Neural progenitor cell (in vitro differentiated cells): ENCODE results near the gene HBA1. TPM values are rescaled to one million over a fixed set of nuclear protein-coding genes. Genes with fewer than 3 reads are reported as not detected.
"Not testable (repeated sequence)": the region's sequence is repeated elsewhere in the genome, so short reads cannot be mapped to it uniquely, and the experiment has no call there.

ENCODE experiments used
- DNase-seq: peaks from one replicate; pipeline ENCODE4 v3.0.0-alpha.2; 2016; ENCODE audit warnings: low spot score
- H2AFZ ChIP-seq: fragments of 200-600 bp; sonication (generic); replicated peaks from 2 replicates; pipeline ENCODE4 v1.6.1; 2016; ENCODE audit warnings: antibody characterized with exemption
- H3F3A ChIP-seq: fragments of 200-600 bp; sonication (generic); 2 replicates; pipeline ENCODE4 v1.6.1; 2016; ENCODE audit warnings: antibody characterized with exemption, low read depth
- H3K27ac ChIP-seq: fragments of 200-600 bp; sonication (generic); 2 replicates; pipeline ENCODE4 v1.5.1; 2016; ENCODE audit warnings: mild to moderate bottlenecking
- H3K27me3 ChIP-seq: fragments of 200-600 bp; sonication (generic); 2 replicates; pipeline ENCODE4 v1.6.1; 2016; ENCODE audit warnings: mild to moderate bottlenecking, moderate library complexity
- H3K36me3 ChIP-seq: fragments of 200-600 bp; sonication (generic); 2 replicates; pipeline ENCODE4 v1.5.1; 2016
- H3K4me1 ChIP-seq: fragments of 200-600 bp; sonication (generic); 2 replicates; pipeline ENCODE4 v1.6.1; 2016; ENCODE audit warnings: mixed run types
- H3K4me2 ChIP-seq: fragments of 200-600 bp; sonication (generic); 2 replicates; pipeline ENCODE4 v1.6.1; 2016
- H3K4me3 ChIP-seq: fragments of 200-600 bp; sonication (generic); 2 replicates; pipeline ENCODE4 v1.5.1; 2016
- H3K79me2 ChIP-seq: fragments of 200-600 bp; sonication (generic); 2 replicates; pipeline ENCODE4 v1.6.1; 2016; ENCODE audit warnings: low read depth
- H3K9ac ChIP-seq: fragments of 200-600 bp; sonication (generic); 2 replicates; pipeline ENCODE4 v1.6.1; 2016
- H3K9me3 ChIP-seq: fragments of 200-600 bp; sonication (generic); 2 replicates; pipeline ENCODE4 v1.5.1; 2016; ENCODE audit warnings: low read depth
- H4K20me1 ChIP-seq: fragments of 200-600 bp; sonication (generic); 2 replicates; pipeline ENCODE4 v1.6.1; 2016; ENCODE audit warnings: low read depth
- H3K27ac Mint-ChIP-seq: 3 replicates; pipeline ENCODE4 v1.8.0; 2021; ENCODE audit warnings: mixed read lengths
- H3K27me3 Mint-ChIP-seq: 2 replicates; pipeline ENCODE4 v1.8.0; 2022; ENCODE audit warnings: low read depth, mild to moderate bottlenecking, inconsistent platforms, moderate library complexity, mixed read lengths; ENCODE audit not compliant: insufficient read depth
- H3K36me3 Mint-ChIP-seq: 3 replicates; pipeline ENCODE4 v1.8.0; 2021; ENCODE audit warnings: mixed read lengths
- H3K4me1 Mint-ChIP-seq: 3 replicates; pipeline ENCODE4 v1.8.0; 2021; ENCODE audit warnings: mixed read lengths
- H3K4me3 Mint-ChIP-seq: 3 replicates; pipeline ENCODE4 v1.8.0; 2021; ENCODE audit warnings: mild to moderate bottlenecking, moderate library complexity, mixed read lengths
- H3K9me3 Mint-ChIP-seq: 3 replicates; pipeline ENCODE4 v1.8.0; 2020; ENCODE audit warnings: mixed read lengths
- CTCF ChIP-seq: fragments of 200-600 bp; sonication (generic); IDR thresholded peaks from 2 replicates; pipeline ENCODE4 v1.5.1; 2017; ENCODE audit warnings: antibody characterized with exemption, mild to moderate bottlenecking
- EZH2 ChIP-seq: fragments of 200-600 bp; sonication (generic); IDR thresholded peaks from 2 replicates; pipeline ENCODE4 v1.6.1; 2017; ENCODE audit warnings: antibody characterized with exemption, mild to moderate bottlenecking, moderate library complexity
- EZH2phosphoT487 ChIP-seq: fragments of 200-600 bp; sonication (generic); IDR thresholded peaks from 2 replicates; pipeline ENCODE4 v1.6.1; 2017; ENCODE audit warnings: antibody characterized with exemption
- total RNA-seq: library from RNA; depleted of rRNA; stranded (reverse); fragments of >200 nt; gene quantifications from 2 replicates; pipeline ENCODE4 v1.2.3, GENCODE V29; 2015; ENCODE audit warnings: low replicate concordance

Gene HBA1
- total RNA-seq, 1 donor from 2014 or later, result not detected

- TF ChIP-seq EZH2phosphoT487 (no peak), CTCF (no peak), EZH2 (no peak)
- peaks cover 37% of the 10 kb centered on the region for H3K36me3 Mint-ChIP-seq
Observed at GRCh38 chr16:193441-193840, 17.0 kb downstream of the HBA1 start.

GRCh38 chr16:194516-194915 lies 18.0 kb downstream of the HBA1 start:
- H3K4me1 Mint-ChIP-seq, result no peaks in the 10 kb centered on the region
- H3K36me3 Mint-ChIP-seq, result peaks cover 33% of the 10 kb centered on the region
- DNase-seq, result no peak
- H3K27ac ChIP-seq, result no peak overlapping the region
- H3K27me3 ChIP-seq, result no peaks in the 10 kb centered on the region
- TF ChIP-seq EZH2phosphoT487 (no peak), EZH2 (no peak)
- H3K27ac Mint-ChIP-seq, result no peak overlapping the region
- no peak overlapping the region for H2AFZ ChIP-seq
- H3K9me3 ChIP-seq, result no peaks in the 10 kb centered on the region
- no peak overlapping the region for H3K4me3 ChIP-seq
- peaks cover 3% of the 10 kb centered on the region for H3K27me3 Mint-ChIP-seq
- H3F3A ChIP-seq, result no peaks in the 10 kb centered on the region
- peaks cover 36% of the 10 kb centered on the region for H4K20me1 ChIP-seq
- no peak overlapping the region for H3K4me2 ChIP-seq
- H3K79me2 ChIP-seq, result no peaks in the 10 kb centered on the region
- no peaks in the 10 kb centered on the region for H3K9me3 Mint-ChIP-seq
- H3K36me3 ChIP-seq, result peaks cover 10% of the 10 kb centered on the region
- H3K4me3 Mint-ChIP-seq, result no peak overlapping the region
- no peaks in the 10 kb centered on the region for H3K4me1 ChIP-seq
- no peak overlapping the region for H3K9ac ChIP-seq

More at GRCh38 chr16:193441-193840, 17.0 kb downstream of the HBA1 start:
- H3K27ac ChIP-seq, result no peak overlapping the region
- H3K9me3 Mint-ChIP-seq, result no peaks in the 10 kb centered on the region
- no peak overlapping the region for H3K4me3 ChIP-seq
- H3F3A ChIP-seq, result peaks cover under 1% of the 10 kb centered on the region
- DNase-seq, result no peak
- peaks cover 3% of the 10 kb centered on the region for H3K27me3 Mint-ChIP-seq
- H2AFZ ChIP-seq, result no peak overlapping the region
- H3K79me2 ChIP-seq, result no peaks in the 10 kb centered on the region
- H3K9me3 ChIP-seq, result no peaks in the 10 kb centered on the region
- peaks cover 3% of the 10 kb centered on the region for H3K36me3 ChIP-seq
- H3K4me3 Mint-ChIP-seq, result no peak overlapping the region
- H3K27ac Mint-ChIP-seq, result no peak overlapping the region
- H4K20me1 ChIP-seq, result peaks cover 34% of the 10 kb centered on the region
- H3K4me1 ChIP-seq, result no peaks in the 10 kb centered on the region
- no peaks in the 10 kb centered on the region for H3K4me1 Mint-ChIP-seq
- no peaks in the 10 kb centered on the region for H3K27me3 ChIP-seq
- H3K9ac ChIP-seq, result no peak overlapping the region
- H3K4me2 ChIP-seq, result no peak overlapping the region

GRCh38 chr16:200388-200787 lies 23.9 kb downstream of the HBA1 start:
- no peaks in the 10 kb centered on the region for H3K4me1 Mint-ChIP-seq
- Histone ChIP-seq H4K20me1 (peaks cover 16% of the 10 kb centered on the region), H3K36me3 (peaks cover 10% of the 10 kb centered on the region), H3K27me3 (no peaks in the 10 kb centered on the region), H3K27ac (no peak overlapping the region), H3K4me2 (no peak overlapping the region), H3K79me2 (peaks cover 10% of the 10 kb centered on the region), H3K4me1 (no peaks in the 10 kb centered on the region), H2AFZ (no peak overlapping the region), H3K9me3 (no peaks in the 10 kb centered on the region), H3K4me3 (no peak overlapping the region), H3F3A (no peaks in the 10 kb centered on the region), H3K9ac (no peak overlapping the region)
- H3K27me3 Mint-ChIP-seq, result no peaks in the 10 kb centered on the region
- TF ChIP-seq EZH2 (no peak), CTCF (no peak), EZH2phosphoT487 (no peak)
- no peak overlapping the region for H3K27ac Mint-ChIP-seq
- DNase-seq, result no peak
- no peak overlapping the region for H3K4me3 Mint-ChIP-seq
- H3K36me3 Mint-ChIP-seq, result peaks cover 25% of the 10 kb centered on the region
- H3K9me3 Mint-ChIP-seq, result no peaks in the 10 kb centered on the region

GRCh38 chr16:203246-203645 lies 26.8 kb downstream of the HBA1 start:
- peaks cover 15% of the 10 kb centered on the region for H3K79me2 ChIP-seq
- no peak overlapping the region for H2AFZ ChIP-seq
- H3K9me3 Mint-ChIP-seq, result no peaks in the 10 kb centered on the region
- H3K4me3 Mint-ChIP-seq, result no peak overlapping the region
- H3K27me3 Mint-ChIP-seq, result no peaks in the 10 kb centered on the region
- H3F3A ChIP-seq, result no peaks in the 10 kb centered on the region
- H3K27ac Mint-ChIP-seq, result no peak overlapping the region
- no peak for DNase-seq
- H3K27me3 ChIP-seq, result no peaks in the 10 kb centered on the region
- peaks cover 23% of the 10 kb centered on the region for H4K20me1 ChIP-seq
- no peak overlapping the region for H3K27ac ChIP-seq
- no peaks in the 10 kb centered on the region for H3K4me1 Mint-ChIP-seq
- H3K9me3 ChIP-seq, result no peaks in the 10 kb centered on the region
- no peak overlapping the region for H3K4me2 ChIP-seq
- H3K36me3 ChIP-seq, result peaks cover 14% of the 10 kb centered on the region
- peaks cover 31% of the 10 kb centered on the region for H3K36me3 Mint-ChIP-seq
- no peak for TF ChIP-seq CTCF
- no peak for TF ChIP-seq EZH2
- TF ChIP-seq EZH2phosphoT487, result no peak
- no peaks in the 10 kb centered on the region for H3K4me1 ChIP-seq
- H3K9ac ChIP-seq, result no peak overlapping the region
- no peak overlapping the region for H3K4me3 ChIP-seq

- H3K4me1 Mint-ChIP-seq, H3K4me3 ChIP-seq, H3K27ac Mint-ChIP-seq, H3K4me1 ChIP-seq, H3K4me3 Mint-ChIP-seq, H3K27me3 ChIP-seq, H3F3A ChIP-seq, H2AFZ ChIP-seq, H3K4me2 ChIP-seq, H3K27me3 Mint-ChIP-seq, H3K9ac ChIP-seq, H3K9me3 ChIP-seq, H3K27ac ChIP-seq, DNase-seq, H3K9me3 Mint-ChIP-seq: not testable (repeated sequence)
- peaks cover 34% of the 10 kb centered on the region for H3K36me3 Mint-ChIP-seq
- peaks cover 11% of the 10 kb centered on the region for H3K36me3 ChIP-seq
- H3K79me2 ChIP-seq, result peaks cover 23% of the 10 kb centered on the region
- H4K20me1 ChIP-seq, result peaks cover 27% of the 10 kb centered on the region
Observed at GRCh38 chr16:204046-204445, 27.6 kb downstream of the HBA1 start.

GRCh38 chr16:209359-209758 lies 32.9 kb downstream of the HBA1 start:
- not testable (repeated sequence) for H3K9me3 ChIP-seq, H3K4me1 Mint-ChIP-seq, H3K4me3 ChIP-seq, H3K9ac ChIP-seq, H3K27ac ChIP-seq, H3K4me1 ChIP-seq, H3K27me3 ChIP-seq, H3F3A ChIP-seq, H3K27me3 Mint-ChIP-seq, H3K27ac Mint-ChIP-seq, H2AFZ ChIP-seq, H3K9me3 Mint-ChIP-seq, H3K4me2 ChIP-seq, DNase-seq, H3K4me3 Mint-ChIP-seq, H3K36me3 ChIP-seq
- peaks cover 70% of the 10 kb centered on the region for H4K20me1 ChIP-seq
- H3K36me3 Mint-ChIP-seq, result peaks cover 28% of the 10 kb centered on the region
- H3K79me2 ChIP-seq, result peaks cover 68% of the 10 kb centered on the region
